Measurements from ENCODE around the gene ADAT2. TPM values are rescaled to one million over a fixed set of nuclear protein-coding genes. Genes with fewer than 3 reads are reported as not detected.

The ADAT2 gene

GRCh38 chr6:143375022-143375585, 75.4 kb downstream of the ADAT2 start:
- Histone ChIP-seq H2BK12ac (ENCODE audit: low read length) (no peak overlapping the region), H3K9ac (ENCODE audit: low read depth, low read length, poor library complexity) (no peak overlapping the region)
- no CpG with 5 or more reads among the region's 5 CpGs for WGBS, 2 donors (ENCODE audit: extremely low coverage in 2 of 2, insufficient read length in 2 of 2, insufficient replicate concordance in 1 of 2)

DNA sequence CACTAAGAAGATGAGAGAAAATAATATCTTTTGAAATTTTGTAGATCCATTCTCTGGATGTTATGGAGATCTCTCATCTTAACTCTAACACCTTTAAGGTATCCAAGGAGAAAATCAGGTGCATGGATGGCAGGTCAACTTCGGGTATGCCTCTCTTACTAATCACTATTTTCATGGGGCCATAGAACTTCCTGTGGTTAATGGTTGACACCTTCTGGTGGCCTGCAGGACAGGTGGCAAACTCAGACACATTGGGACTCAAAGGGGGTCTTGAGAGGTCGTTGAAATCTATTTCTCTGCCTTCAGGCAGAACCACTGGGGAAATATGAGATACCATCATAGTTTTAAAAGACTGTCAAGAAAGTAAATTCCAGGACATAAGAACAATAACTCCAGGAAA, 76.5 kb downstream of the ADAT2 start:
- Histone ChIP-seq H3K4me1 (ENCODE audit: control insufficient read depth in 2 of 2, insufficient read depth in 1 of 2, low read depth in 1 of 2, low read length in 2 of 2) (no peaks in the 10 kb centered on the region), H3K79me1 (ENCODE audit: low read depth, low read length) (no peaks in the 10 kb centered on the region), H3K27ac (replicated peaks; ENCODE audit: low read length) (no peak overlapping the region), H2BK15ac (ENCODE audit: low read length) (no peak overlapping the region), H3K4me2 (ENCODE audit: insufficient read depth, low read length, poor library complexity, severe bottlenecking) (no peak overlapping the region), H2BK120ac (ENCODE audit: low read depth, low read length) (no peak overlapping the region), H2BK5ac (ENCODE audit: low read length) (no peak overlapping the region), H2AK5ac (ENCODE audit: low read depth, low read length) (no peak overlapping the region), H3K4ac (ENCODE audit: low read length) (no peak overlapping the region), H3K4me3 (ENCODE audit: low read length in 2 of 2) (no peak overlapping the region), H3K14ac (ENCODE audit: low read length) (no peak overlapping the region), H3K23ac (ENCODE audit: low read depth, low read length, poor library complexity) (no peak overlapping the region), H3K27me3 (ENCODE audit: control insufficient read depth in 3 of 3, insufficient read depth in 3 of 3, low read depth in 1 of 3, low read length in 3 of 3) (peaks cover 0 to under 1% (median 0%) of the 10 kb centered on the region in 3 experiments), H2AFZ (ENCODE audit: low read length) (no peak overlapping the region), H3K18ac (ENCODE audit: low read length) (no peak overlapping the region), H3K9me3 (replicated peaks in 1 of 2; ENCODE audit: control insufficient read depth in 2 of 2, insufficient read depth in 1 of 2, low read depth in 1 of 2, low read length in 2 of 2) (no peaks in the 10 kb centered on the region), H4K8ac (ENCODE audit: low read depth, low read length) (no peak overlapping the region), H3K9ac (ENCODE audit: low read depth, low read length, poor library complexity) (no peak overlapping the region), H3K36me3 (replicated peaks in 1 of 2; ENCODE audit: control insufficient read depth in 2 of 2, insufficient read depth in 2 of 2, low read length in 2 of 2) (no peaks in the 10 kb centered on the region), H2BK12ac (ENCODE audit: low read length) (no peak overlapping the region), H4K91ac (ENCODE audit: low read depth, low read length, poor library complexity) (no peak overlapping the region)
- WGBS, 2 donors (ENCODE audit: extremely low coverage in 2 of 2, insufficient read length in 2 of 2, insufficient replicate concordance in 1 of 2): no CpG with 5 or more reads among the region's 2 CpGs
- no peak for DNase-seq (ENCODE audit: low spot score)

More at GRCh38 chr6:143375022-143375585, 75.4 kb downstream of the ADAT2 start:
- Histone ChIP-seq H3K79me1 (ENCODE audit: low read depth, low read length) (no peaks in the 10 kb centered on the region), H2BK5ac (ENCODE audit: low read length) (no peak overlapping the region), H2AK5ac (ENCODE audit: low read depth, low read length) (no peak overlapping the region), H3K14ac (ENCODE audit: low read length) (no peak overlapping the region), H3K4me2 (ENCODE audit: insufficient read depth, low read length, poor library complexity, severe bottlenecking) (no peak overlapping the region), H3K4me3 (ENCODE audit: low read length in 2 of 2) (no peak overlapping the region), H3K4ac (ENCODE audit: low read length) (no peak overlapping the region), H3K27me3 (ENCODE audit: control insufficient read depth in 3 of 3, insufficient read depth in 3 of 3, low read depth in 1 of 3, low read length in 3 of 3) (peaks cover 0 to 2% (median 0%) of the 10 kb centered on the region in 3 experiments), H3K23ac (ENCODE audit: low read depth, low read length, poor library complexity) (no peak overlapping the region), H3K27ac (replicated peaks; ENCODE audit: low read length) (no peak overlapping the region), H2AFZ (ENCODE audit: low read length) (no peak overlapping the region), H4K8ac (ENCODE audit: low read depth, low read length) (peak overlapping the region; percentile 9), H3K36me3 (replicated peaks in 1 of 2; ENCODE audit: control insufficient read depth in 2 of 2, insufficient read depth in 2 of 2, low read length in 2 of 2) (no peaks in the 10 kb centered on the region), H3K9me3 (replicated peaks in 1 of 2; ENCODE audit: control insufficient read depth in 2 of 2, insufficient read depth in 1 of 2, low read depth in 1 of 2, low read length in 2 of 2) (no peaks in the 10 kb centered on the region), H4K91ac (ENCODE audit: low read depth, low read length, poor library complexity) (no peak overlapping the region), H2BK120ac (ENCODE audit: low read depth, low read length) (no peak overlapping the region), H2BK15ac (ENCODE audit: low read length) (no peak overlapping the region), H3K18ac (ENCODE audit: low read length) (no peak overlapping the region), H3K4me1 (ENCODE audit: control insufficient read depth in 2 of 2, insufficient read depth in 1 of 2, low read depth in 1 of 2, low read length in 2 of 2) (no peaks in the 10 kb centered on the region)
- no peak for DNase-seq (ENCODE audit: low spot score)

Small RNA genes within 50 kb of the gene (small RNA-seq; reads per million reads assigned to genes)
- not detected for gene RNA5SP221 (ENCODE audit: insufficient read depth)

Data from neuronal stem cell (in vitro differentiated cells).